HG02588 (cell line): ENCODE data around the gene SLC9A3.

Experiments used
- ATAC-seq: cut with Tn5 transposase; IDR thresholded peaks from one replicate; pipeline ENCODE4 v1.9.1; 2021; ENCODE audit warnings: mild to moderate bottlenecking, moderate library complexity; ENCODE audit not compliant: unreplicated experiment

Gene SLC9A3

GRCh38 chr5:527646-528628, 3.7 kb upstream of the SLC9A3 start:
- ATAC-seq = no peak

GRCh38 chr5:526456-527088, 2.3 kb upstream of the SLC9A3 start:
- ATAC-seq = no peak

GRCh38 chr5:525916-526315, 1.7 kb upstream of the SLC9A3 start:
- no peak for ATAC-seq

- ATAC-seq = no peak
Measured at GRCh38 chr5:524973-525761, 918 bp upstream of the SLC9A3 start.

- ATAC-seq = no peak
Measured at GRCh38 chr5:523441-524222, 617 bp downstream of the SLC9A3 start.

GRCh38 chr5:522899-523440, 1.3 kb downstream of the SLC9A3 start:
- no peak for ATAC-seq

GRCh38 chr5:522116-522515, 2.1 kb downstream of the SLC9A3 start:
- ATAC-seq = no peak

GRCh38 chr5:521680-522079, 2.6 kb downstream of the SLC9A3 start:
- no peak for ATAC-seq

GRCh38 chr5:520850-521226, 3.4 kb downstream of the SLC9A3 start:
- ATAC-seq = no peak

- ATAC-seq = no peak
Measured at GRCh38 chr5:520196-520849, 3.9 kb downstream of the SLC9A3 start.

- ATAC-seq = no peak
Measured at GRCh38 chr5:518721-519120, 5.5 kb downstream of the SLC9A3 start.

- ATAC-seq = no peak
Measured at GRCh38 chr5:517535-518100, 6.6 kb downstream of the SLC9A3 start.

GRCh38 chr5:516980-517379, 7.3 kb downstream of the SLC9A3 start:
- no peak for ATAC-seq

- no peak for ATAC-seq
Measured at GRCh38 chr5:516338-516925, 7.8 kb downstream of the SLC9A3 start.

GRCh38 chr5:515273-515836, 8.9 kb downstream of the SLC9A3 start:
- ATAC-seq = no peak

GRCh38 chr5:514673-515072, 9.6 kb downstream of the SLC9A3 start:
- ATAC-seq = no peak

- ATAC-seq = no peak
Measured at GRCh38 chr5:514101-514485, 10.2 kb downstream of the SLC9A3 start.

GRCh38 chr5:513216-514100, 10.8 kb downstream of the SLC9A3 start:
- ATAC-seq = no peak
